CD4-positive, alpha-beta T cell treated with Interleukin-15 for 1 hour (primary cell): ENCODE data around the gene WWOX.

ENCODE experiments used
- DNase-seq: peaks from one replicate; pipeline ENCODE4 v3.0.0-alpha.2; 2020

Gene WWOX

DNA sequence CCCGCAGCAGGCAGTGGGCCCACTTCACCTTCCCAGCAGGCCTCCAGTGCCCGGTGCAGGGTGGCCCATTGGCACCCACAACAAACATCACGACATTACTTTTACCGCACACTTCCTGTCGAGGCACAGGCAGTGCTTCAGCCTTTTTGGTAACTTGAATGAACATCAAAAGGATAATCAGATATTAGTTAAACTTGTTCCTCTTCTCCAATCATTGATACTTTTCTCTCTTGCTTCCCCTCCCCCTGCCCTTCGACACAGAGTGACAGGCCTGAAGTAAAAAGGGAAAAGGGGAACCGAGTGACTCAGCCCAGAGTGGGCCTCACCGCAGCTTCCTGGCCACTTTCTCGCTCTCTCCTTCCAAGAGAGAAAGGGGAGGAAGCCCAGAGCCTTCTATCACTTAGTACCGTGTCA lies 994.1 kb downstream of the WWOX start:
- DNase-seq, result peak; percentile 61

GRCh38 chr16:79096246-79096645 lies 996.8 kb downstream of the WWOX start:
- DNase-seq, result no peak

DNA sequence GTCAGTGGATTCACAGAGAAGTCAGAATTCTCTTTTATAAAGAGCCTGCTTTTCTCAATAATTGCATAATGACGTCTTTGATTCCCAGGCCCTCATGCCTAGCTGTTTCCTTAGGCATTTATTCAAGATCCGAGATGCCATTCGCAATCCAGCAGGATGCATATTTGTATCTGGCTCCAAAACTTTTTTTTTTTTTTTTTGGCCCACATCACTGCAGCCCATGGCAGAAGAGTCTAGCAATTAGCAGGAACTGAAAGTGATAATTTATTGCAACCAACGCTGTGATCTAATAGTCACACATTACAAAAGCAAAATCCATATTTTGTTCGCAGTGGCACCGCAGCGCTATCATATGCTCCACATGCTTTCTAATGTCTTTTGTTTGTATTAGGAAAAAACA lies 997.7 kb downstream of the WWOX start:
- DNase-seq, result no peak

GRCh38 chr16:79097771-79098170 lies 998.3 kb downstream of the WWOX start:
- no peak for DNase-seq

GRCh38 chr16:79098907-79099306 lies 999.5 kb downstream of the WWOX start:
- DNase-seq, result no peak

- DNase-seq, result no peak
These were observed 1000.3 kb downstream of the WWOX start for GRCh38 chr16:79099716-79100115.

DNA sequence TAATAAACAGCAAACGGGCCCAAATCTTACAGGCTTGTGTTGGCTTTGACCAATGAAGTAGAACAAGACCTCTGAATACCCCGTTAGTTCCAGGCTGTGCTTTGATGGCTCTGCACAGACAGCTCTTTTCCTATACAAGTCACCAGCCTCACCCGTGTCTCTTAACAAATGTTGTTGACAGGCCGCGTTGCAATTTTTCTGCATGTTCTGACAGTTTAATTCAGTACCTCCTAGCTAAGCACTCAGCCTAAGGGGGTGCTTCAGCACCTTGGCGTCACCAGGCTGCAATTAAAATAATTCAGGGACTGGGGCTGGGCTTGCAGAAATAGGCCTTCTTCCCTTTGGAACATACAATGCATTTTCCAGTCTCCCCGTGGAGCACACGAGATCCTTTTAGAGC lies 1001.0 kb downstream of the WWOX start:
- DNase-seq, result no peak

GRCh38 chr16:79101491-79101890 lies 1002.0 kb downstream of the WWOX start:
- no peak for DNase-seq

DNA sequence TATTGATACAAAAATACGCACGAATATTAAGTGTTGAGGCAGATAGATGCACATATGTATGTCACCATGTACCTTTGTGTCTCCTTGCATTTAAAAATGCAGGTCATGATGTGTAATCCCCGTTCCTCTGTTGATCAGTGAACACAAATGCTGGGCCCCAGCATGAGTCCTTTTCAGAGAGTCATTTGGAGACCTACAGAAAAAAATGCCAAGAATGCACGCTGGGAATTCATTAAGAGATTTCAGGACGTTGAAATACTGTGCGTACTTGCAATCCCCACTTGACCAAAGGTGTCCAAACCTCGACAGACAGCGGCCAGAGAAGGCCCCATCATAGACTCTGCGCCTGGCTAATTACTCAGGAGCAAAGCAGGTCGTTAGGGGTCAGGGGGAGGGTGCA lies 1005.1 kb downstream of the WWOX start:
- no peak for DNase-seq

GRCh38 chr16:79107301-79107700 lies 1007.8 kb downstream of the WWOX start:
- no peak for DNase-seq

GRCh38 chr16:79109771-79110170 lies 1010.3 kb downstream of the WWOX start:
- DNase-seq, result no peak

DNA sequence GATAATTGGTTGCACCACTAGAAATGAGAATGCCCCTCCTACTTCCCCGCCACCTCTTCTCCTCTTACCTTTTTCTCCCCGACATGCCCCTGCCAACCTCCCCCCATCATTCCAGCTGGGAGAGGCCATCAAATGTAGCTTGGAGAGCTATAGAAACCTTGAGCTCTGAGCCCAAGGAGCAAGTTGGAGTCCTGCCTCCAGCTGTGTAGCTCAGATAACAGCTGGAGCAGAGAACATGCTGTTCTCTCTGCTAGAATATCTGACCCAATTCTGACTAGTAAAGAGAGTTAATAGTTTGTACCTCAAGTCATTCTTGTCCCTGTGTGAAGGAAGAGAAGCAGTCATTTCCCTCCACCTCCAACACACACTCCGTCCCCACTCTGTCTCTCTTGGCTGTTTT lies 1010.8 kb downstream of the WWOX start:
- DNase-seq, result no peak

DNA sequence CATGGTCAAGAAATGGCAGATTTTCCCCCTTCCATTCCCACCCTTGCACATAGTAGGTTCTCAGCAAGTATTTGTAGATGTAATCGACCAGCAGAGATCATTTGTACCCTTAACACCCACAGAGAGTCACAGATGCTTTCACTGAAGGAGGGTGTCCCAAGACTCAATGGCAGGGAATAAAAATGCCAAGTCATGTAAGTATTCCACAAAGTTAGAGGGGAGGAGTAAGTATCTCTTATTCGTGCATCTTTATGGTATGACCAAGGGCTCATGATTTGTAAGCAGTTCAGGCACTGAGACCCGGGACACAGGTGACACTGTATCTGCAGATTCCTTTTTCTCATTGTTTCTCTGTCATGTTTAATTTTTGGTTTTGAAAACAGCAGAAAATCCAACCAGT lies 1011.5 kb downstream of the WWOX start:
- DNase-seq, result no peak

GRCh38 chr16:79112462-79112861 lies 1013.0 kb downstream of the WWOX start:
- DNase-seq, result no peak

DNA sequence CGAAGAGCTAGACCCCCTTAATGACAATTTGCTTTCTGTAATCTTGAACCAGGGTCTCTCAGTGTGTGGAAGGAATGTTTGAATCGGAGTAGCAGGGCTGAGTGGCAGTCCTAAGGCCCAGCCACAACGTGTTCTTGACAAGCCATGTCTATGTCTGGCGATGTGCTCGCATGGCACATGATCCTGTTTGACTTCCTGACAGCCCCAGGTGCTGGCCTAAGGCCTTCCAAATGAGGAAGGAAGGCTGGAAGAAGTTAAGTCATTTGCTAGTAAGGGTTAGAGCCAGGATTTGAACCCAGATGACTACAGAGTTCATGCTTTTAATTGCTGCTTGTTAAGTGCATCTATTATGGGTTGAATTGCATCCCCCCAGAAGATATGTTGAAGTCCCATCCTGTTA lies 1014.4 kb downstream of the WWOX start:
- DNase-seq, result no peak

DNA sequence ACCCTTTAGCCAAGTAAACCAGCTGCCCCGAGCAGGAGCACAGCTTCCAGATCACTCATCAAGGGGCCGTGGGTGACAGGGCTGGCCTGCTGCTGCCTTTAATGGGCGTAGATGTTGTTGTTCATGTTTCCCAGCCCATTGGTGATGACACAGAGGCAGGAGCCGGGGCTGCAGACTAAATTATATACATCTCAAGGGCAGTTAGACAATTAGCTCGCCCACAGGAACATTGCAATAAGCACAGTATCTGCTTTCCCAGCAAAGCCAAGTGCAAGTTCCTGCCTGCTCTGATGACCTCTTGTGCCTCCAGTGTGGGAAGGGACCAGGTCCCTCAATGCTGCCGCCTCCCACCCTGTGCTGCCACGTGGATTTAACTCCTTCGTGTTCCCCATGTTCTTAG lies 1015.3 kb downstream of the WWOX start:
- no peak for DNase-seq

GRCh38 chr16:79121906-79122305 lies 1022.5 kb downstream of the WWOX start:
- DNase-seq, result no peak

DNA sequence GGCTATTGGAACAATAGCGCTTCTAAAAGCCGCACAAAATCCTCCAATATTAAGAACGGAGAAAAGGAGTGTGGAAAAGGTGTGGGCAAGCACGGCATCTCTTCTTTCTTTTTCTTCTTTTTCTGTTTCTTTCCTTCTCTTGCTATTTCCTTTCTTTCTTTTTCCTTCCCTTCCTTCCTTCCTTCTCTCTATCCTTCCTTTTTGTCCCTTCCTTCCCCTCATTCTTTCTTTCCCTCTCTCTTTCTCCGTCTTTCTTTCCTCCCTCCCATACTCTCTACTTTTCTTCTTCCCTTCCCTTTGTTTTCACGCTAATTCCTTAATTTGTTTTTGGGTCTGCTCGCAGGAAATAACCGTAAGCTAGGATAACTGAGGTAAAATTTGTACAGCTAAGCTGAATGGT lies 1022.9 kb downstream of the WWOX start:
- no peak for DNase-seq

GRCh38 chr16:79124016-79124756 lies 1024.7 kb downstream of the WWOX start:
- DNase-seq, result no peak

DNA sequence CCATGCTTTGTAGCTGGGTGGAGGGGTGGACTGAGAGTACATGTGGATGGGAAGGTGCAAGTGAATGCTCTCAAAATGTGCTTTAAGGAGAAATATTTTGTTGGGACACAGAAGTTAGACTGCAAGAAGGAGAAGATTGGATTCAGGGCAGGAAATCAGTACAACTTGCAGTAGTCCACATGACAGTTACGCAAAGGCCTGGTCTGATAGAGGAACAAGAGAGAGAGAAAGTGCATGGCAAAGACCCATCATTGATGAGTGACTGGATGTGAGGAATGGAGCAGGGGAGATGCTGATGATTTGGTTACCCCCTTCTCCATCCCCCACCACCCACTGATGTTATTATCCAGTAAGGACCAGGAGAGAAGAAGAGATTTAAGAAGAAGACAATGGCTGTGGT lies 1028.3 kb downstream of the WWOX start:
- no peak for DNase-seq

- no peak for DNase-seq
These were observed 1029.3 kb downstream of the WWOX start for GRCh38 chr16:79128706-79129105.

- no peak for DNase-seq
These were observed 1031.2 kb downstream of the WWOX start for GRCh38 chr16:79130616-79131015.

- no peak for DNase-seq
These were observed 1032.0 kb downstream of the WWOX start for GRCh38 chr16:79131321-79132075.

- no peak for DNase-seq
These were observed 1033.2 kb downstream of the WWOX start for GRCh38 chr16:79132701-79133100.

GRCh38 chr16:79134300-79134699 lies 1034.8 kb downstream of the WWOX start:
- no peak for DNase-seq
